Kidney tubule cell (primary cell): ENCODE measurements around the gene DRP2.
"Not testable (repeated sequence)": the region's sequence is repeated elsewhere in the genome, so short reads cannot be mapped to it uniquely, and the experiment has no call there.

Source experiments
- DNase-seq: peaks from one replicate; pipeline ENCODE4 v3.0.0-alpha.2; 2018; ENCODE audit warnings: low spot score

Gene DRP2

DNA sequence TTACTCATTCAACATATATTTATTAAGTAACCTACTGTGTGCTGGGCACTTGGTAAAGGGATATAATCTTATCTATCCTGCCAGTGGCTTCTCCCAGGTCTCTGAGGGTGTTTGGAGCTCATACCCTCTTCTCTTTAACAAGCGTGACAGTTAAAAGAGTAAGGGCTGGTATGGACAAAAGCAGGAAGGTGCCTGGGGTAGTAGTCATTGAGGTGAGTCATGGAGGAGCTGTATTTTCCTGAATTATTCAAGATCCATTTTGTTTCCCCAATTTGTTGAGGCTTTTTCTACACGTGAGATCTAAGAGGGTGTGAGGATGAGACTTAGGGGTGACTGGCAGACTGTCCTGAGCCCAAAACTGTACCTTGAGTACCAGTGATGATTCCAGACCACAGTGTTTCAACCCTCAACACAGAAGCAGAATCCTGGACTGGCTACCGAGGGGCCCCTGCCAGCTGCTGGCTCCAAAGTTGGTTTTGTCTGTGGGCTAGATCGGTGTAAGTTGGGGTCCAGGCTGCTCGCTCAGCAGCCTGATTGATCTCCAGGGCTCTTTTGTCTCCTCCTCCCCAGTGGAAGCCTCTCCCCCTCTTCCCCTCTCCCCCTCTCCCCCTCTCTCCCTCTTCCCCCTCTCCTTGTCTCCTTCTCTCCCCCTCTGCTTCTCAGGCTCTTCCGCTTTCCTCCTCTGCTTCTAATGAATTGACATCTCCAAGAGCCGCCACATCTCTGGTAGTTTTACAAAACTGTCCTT lies at the start of gene DRP2:
TSS of gene DRP2 (plus strand) at position 671 of the 748 bp plus-strand sequence. CDS start 11,862 bp downstream, outside the sequence.
- peak; percentile 22 for DNase-seq

DNA sequence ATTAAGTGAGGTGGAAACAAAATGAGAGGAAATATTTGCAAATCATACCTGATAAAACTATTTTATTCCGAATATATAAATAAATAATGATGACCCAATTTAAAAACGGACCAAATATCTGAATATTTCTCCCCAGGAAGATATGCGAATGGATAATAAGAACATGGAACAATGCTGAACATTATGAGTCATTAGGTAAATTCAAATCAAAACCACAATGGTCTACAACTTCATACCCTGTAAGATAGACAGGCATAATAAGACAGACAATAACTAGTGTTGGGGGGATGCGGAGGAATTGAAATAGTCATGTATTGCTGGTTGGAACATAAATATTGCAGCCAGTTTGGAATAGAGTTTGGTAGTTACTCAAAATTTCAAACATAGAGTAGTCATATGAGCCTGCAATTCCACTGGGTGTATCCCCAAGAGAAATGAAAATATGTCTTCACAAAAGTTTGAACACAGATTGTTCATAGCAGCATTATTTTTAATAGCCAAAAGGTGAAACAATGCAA lies 47.6 kb upstream of the DRP2 start:
- DNase-seq: no peak

- DNase-seq: no peak
Observed at GRCh38 chrX:101176439-101176838, 43.1 kb upstream of the DRP2 start.

DNA sequence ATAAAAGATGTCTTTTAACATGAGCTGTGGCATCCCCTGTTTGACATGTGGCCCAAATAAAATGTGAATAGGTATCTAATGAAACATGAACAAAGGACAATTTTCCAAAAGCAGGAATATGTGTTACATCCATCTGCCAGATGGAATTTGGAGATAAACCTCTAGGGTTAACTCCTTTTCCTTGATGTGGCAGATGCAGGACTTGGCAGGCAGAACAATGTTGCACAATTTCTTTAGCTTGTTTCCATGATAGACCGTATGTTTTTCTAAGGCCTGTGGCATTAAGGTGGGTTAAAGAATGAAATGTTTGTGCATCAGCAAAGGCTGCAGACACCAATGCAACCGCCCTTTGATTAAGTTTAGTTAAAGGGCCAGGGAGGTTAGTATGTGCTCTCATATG lies 34.7 kb upstream of the DRP2 start:
- not testable (repeated sequence) for DNase-seq

GRCh38 chrX:101187961-101188360 lies 31.6 kb upstream of the DRP2 start:
- DNase-seq: not testable (repeated sequence)

- no peak for DNase-seq
Observed at GRCh38 chrX:101190736-101191135, 28.9 kb upstream of the DRP2 start.

DNA sequence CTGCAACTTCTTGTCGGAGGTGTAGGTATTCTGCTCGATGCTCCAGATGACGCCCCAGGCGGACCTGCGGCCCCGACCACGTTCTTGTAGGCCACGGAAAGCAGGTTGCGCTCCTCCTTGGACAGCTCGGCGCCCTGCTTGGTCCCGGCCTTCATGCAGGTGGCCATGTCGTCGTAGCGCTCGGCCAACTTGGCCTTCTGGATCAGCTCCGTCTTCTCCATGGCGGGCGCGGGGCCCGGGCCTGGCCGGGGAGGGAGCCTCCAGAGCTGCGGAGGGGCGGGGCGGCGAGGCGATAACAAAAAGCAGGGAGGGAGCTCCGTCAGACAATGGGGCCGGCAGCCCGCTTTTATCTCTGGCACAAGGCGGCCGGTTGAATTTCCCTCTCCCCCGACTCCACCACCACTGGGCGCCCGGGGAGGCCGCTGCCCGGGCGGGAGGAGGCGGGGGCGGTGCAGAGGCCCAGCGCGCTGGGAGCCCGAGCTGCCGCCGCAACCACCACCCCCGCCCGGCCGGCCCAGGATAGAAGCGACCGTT lies 28.3 kb upstream of the DRP2 start:
- no peak for DNase-seq

GRCh38 chrX:101195442-101196173 lies 24.0 kb upstream of the DRP2 start:
- no peak for DNase-seq

DNA sequence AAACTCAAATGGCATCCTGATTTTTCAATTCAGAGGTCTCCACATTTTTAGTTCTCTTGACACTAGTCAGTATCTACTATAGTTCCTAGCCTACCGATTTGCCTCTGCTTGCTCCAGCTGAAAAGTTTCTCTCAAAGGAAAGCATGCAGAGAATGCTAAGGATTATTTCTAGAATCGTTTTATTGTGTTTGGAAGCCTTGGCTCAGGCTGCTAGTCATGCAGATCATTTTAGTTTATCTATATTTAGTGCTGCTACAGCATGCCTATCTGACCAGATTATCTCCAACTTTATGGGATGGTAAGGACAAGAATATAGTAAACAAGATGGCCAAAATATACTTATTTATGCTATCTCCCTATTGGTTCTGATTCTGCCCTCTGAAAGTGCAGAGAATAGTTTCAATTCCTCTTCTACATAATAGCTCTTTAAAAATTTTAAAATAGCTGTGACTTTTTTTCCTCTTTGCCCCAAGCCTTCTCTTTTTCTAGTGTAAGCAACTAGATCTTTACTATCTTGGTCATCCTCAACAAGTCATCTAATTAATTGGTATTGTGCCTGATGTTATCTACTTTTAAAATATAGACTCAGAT lies 15.7 kb upstream of the DRP2 start:
- no peak for DNase-seq

- DNase-seq: peak; percentile 42
Observed at GRCh38 chrX:101206471-101206870, 13.1 kb upstream of the DRP2 start.

GRCh38 chrX:101208152-101208905 lies 11.3 kb upstream of the DRP2 start:
- peak; percentile 3 for DNase-seq

DNA sequence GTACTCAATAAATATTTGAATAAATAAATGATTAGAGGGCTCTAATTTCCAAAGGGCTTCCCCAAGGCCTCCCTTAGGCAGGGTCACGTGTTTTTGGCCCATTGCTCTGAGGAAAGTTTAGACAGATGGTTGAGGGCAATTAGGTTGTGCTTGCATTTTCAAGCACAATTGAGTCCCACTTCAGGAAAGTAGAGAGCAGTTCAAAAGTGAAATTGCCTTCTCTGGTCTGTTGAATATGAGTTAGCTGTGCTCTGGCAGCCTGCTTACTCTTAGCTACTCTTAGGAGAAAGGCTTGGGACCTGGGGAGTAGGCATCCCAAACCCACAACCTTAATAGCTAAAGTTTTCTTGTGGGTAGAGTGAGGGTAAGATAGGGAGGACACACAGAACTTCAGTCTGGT lies 9.0 kb upstream of the DRP2 start:
- DNase-seq: no peak

- no peak for DNase-seq
Observed at GRCh38 chrX:101217689-101218088, 1.9 kb upstream of the DRP2 start.

- no peak for DNase-seq
Observed at GRCh38 chrX:101219864-101220346, 319 bp downstream of the DRP2 start.

GRCh38 chrX:101220662-101221260 lies 1.2 kb downstream of the DRP2 start:
- DNase-seq: no peak

- no peak for DNase-seq
Observed at GRCh38 chrX:101223226-101223625, 3.6 kb downstream of the DRP2 start.

DNA sequence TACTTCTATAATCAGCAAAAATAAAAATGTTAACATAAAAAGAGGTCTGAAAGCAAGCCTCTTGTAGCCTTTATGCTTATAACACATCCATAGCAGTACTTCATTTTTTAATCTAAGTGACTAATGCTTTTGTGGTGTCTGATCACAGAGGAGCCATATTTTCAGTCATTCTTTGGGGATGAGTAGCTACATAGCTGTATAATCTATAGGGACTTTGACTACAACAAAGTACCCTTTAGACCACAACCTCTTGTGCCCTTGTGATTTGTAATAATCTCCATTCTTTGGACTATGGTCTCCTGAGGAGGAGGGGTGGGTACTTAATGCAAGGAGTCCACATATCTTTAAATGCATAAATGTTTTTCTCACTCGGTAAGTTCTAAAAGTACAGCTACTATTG lies 9.6 kb downstream of the DRP2 start:
- DNase-seq: peak; percentile 29

DNA sequence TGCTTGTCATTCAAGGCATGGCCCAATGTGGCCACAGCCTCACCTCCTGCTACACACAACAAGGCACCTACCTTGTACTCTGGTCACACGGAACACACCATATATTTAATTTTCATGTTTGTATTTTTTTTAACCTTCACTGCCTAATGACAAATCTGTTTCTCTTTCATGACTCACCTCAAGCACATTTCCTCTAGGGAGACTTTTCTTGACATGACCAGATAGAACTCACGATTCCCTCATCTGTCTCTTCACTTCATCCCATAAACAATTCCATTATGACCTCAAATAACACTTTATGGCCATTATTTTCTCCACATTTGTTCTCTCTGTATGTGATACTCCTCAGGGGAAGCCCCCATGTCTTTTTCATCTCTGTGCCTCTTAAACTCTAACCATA lies 11.1 kb downstream of the DRP2 start:
- DNase-seq: peak; percentile 10

DNA sequence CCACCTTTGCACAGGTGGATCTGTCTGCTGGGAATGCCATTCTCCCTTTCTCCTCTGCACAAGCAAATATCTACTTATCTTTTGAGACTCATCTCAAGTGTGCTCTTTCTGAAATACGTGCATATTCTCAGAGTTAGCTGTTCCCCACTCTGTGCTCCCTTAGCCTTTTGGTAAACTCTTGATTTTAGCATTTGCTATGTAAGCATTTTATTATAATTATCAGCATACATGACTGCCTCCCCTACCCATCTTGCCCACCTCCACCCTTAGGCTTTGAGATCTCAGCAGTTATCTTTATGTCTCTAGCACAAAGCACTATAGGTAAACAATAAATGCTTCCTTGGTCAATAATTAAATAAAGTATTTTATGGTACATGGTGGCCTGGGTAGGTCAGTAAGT lies 11.5 kb downstream of the DRP2 start:
- no peak for DNase-seq

GRCh38 chrX:101232316-101232715 lies 12.7 kb downstream of the DRP2 start:
- no peak for DNase-seq

GRCh38 chrX:101237041-101237440 lies 17.5 kb downstream of the DRP2 start:
- no peak for DNase-seq
